ENCODE data around the gene RRAGD.

Gene RRAGD

GRCh38 chr6:89357390-89357789, 54.7 kb downstream of the RRAGD start:
- no peak overlapping the region for H3K4me3 ChIP-seq (ENCODE audit: low read depth, low read length)
- TF ChIP-seq CTCF (IDR thresholded peaks at IDR 0.05; ENCODE audit: control insufficient read depth, extremely low read depth, insufficient read depth): no peak
- no peak for DNase-seq (ENCODE audit: low read depth)

GRCh38 chr6:89356642-89357170, 55.4 kb downstream of the RRAGD start:
- no peak for TF ChIP-seq CTCF (IDR thresholded peaks at IDR 0.05; ENCODE audit: control insufficient read depth, extremely low read depth, insufficient read depth)
- H3K4me3 ChIP-seq (ENCODE audit: low read depth, low read length): no peak overlapping the region
- no peak for DNase-seq (ENCODE audit: low read depth)

- no peak for TF ChIP-seq CTCF (IDR thresholded peaks at IDR 0.05; ENCODE audit: control insufficient read depth, extremely low read depth, insufficient read depth)
- H3K4me3 ChIP-seq (ENCODE audit: low read depth, low read length): no peak overlapping the region
- DNase-seq (ENCODE audit: low read depth): no peak
These were observed 56.4 kb downstream of the RRAGD start for GRCh38 chr6:89355511-89356194.

- DNase-seq (ENCODE audit: low read depth): no peak
- no peak for TF ChIP-seq CTCF (IDR thresholded peaks at IDR 0.05; ENCODE audit: control insufficient read depth, extremely low read depth, insufficient read depth)
- H3K4me3 ChIP-seq (ENCODE audit: low read depth, low read length): no peak overlapping the region
These were observed 58.2 kb downstream of the RRAGD start for GRCh38 chr6:89353702-89354392.

- TF ChIP-seq CTCF (IDR thresholded peaks at IDR 0.05; ENCODE audit: control insufficient read depth, extremely low read depth, insufficient read depth): no peak
These were observed 58.9 kb downstream of the RRAGD start for GRCh38 chr6:89353118-89353556.

GRCh38 chr6:89352278-89353117, 59.6 kb downstream of the RRAGD start, which contains the start of gene UBE2J1:
TSS of gene UBE2J1 (minus strand) at chr6:89352722. CDS start at chr6:89352569, 153 bp downstream.
- peak within 1 kb of the TSS; percentile 67 for H3K4me3 ChIP-seq (ENCODE audit: low read depth, low read length)
- DNase-seq (ENCODE audit: low read depth): peak; percentile 56
- no peak for TF ChIP-seq CTCF (IDR thresholded peaks at IDR 0.05; ENCODE audit: control insufficient read depth, extremely low read depth, insufficient read depth)

More at GRCh38 chr6:89353118-89353556, 58.9 kb downstream of the RRAGD start:
- H3K4me3 ChIP-seq (ENCODE audit: low read depth, low read length): peak overlapping the region; percentile 67
- DNase-seq (ENCODE audit: low read depth): no peak
